CD4-positive, alpha-beta T cell treated with Interleukin-10 for 1 hour (primary cell): Measurements from ENCODE around the gene CCNDBP1.
"Not testable (repeated sequence)": the region's sequence is repeated elsewhere in the genome, so short reads cannot be mapped to it uniquely, and the experiment has no call there.

ENCODE experiments used
- DNase-seq: peaks from one replicate; pipeline ENCODE4 v3.0.0-alpha.2; 2020

The CCNDBP1 gene, protein sequence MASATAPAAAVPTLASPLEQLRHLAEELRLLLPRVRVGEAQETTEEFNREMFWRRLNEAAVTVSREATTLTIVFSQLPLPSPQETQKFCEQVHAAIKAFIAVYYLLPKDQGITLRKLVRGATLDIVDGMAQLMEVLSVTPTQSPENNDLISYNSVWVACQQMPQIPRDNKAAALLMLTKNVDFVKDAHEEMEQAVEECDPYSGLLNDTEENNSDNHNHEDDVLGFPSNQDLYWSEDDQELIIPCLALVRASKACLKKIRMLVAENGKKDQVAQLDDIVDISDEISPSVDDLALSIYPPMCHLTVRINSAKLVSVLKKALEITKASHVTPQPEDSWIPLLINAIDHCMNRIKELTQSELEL

DNA sequence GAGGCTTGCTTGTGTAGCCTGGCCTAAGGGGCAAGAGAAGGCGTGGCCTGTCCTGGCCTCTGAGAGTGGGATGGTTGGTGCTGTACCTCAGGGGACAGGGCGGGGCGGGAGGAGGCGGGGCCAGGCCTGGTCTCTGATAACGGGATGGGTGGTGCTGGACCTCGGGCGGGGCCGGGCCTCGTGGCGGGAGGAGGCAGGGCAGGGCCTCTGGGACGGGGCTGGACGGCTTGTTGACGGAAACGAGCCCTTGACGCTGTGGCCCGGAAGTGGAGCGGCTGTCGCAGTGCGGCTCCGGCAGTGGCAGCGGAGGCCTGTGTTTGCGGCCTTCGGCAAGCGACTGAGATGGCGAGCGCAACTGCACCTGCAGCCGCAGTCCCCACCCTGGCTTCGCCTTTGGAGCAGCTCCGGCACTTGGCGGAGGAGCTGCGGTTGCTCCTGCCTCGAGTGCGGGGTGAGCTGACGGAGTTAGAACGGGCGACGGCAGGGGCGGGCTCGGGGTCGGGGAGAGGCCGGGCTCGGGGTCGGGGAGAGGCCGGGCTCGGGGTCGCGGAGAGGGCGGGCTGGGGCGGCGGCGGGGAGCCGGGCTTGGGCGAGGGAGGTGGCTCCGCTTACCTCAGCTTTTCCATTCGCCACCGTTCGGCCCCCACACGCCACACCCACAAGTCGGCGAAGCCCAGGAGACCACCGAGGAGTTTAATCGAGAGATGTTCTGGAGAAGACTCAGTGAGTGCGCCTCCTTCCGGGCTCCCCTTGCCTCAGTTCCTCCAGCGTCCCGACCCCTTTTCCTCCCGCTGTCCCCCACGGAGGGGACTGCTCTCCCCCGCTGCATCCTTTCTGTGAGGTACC is at the start of gene CCNDBP1:
Gene CCNDBP1, plus strand, starts transcription at position 247 of the 846 bp plus-strand sequence. Its CDS starts 96 bp downstream, at position 343.
- DNase-seq = peak; percentile 93

DNA sequence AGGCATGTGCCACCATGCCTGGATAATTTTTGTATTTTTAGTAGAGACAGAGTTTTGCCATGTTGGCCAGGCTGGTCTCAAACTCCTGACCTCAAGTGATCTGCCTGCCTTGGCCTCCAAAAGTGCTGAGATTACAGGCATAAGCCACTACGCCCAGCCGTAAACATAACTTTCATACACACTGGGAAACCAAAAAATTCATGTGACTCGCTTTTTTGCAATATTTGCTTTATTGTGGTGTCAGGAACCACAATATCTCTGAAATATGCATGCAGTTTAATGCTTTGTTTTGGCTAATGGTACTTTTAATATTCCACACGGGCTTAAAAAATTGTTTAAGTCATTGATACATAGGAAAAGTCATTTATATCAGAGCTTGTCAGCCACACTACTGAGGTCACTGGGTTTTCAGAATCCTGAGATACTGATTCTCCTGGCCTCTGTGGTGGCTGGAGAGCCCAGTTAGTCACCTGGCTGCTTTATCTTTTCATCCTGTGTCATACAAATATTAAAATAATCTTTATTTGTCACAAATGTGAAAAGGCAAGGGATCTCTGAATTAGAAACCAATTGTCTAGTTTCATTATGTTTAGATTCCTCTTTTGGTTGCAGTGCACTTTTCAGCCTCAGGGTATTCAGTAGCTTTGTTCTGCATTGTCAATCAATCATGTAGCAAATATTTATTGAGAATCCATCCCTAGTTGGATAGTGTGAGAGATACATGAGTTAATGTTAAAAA is 41.8 kb upstream of the CCNDBP1 start:
- DNase-seq = no peak

DNA sequence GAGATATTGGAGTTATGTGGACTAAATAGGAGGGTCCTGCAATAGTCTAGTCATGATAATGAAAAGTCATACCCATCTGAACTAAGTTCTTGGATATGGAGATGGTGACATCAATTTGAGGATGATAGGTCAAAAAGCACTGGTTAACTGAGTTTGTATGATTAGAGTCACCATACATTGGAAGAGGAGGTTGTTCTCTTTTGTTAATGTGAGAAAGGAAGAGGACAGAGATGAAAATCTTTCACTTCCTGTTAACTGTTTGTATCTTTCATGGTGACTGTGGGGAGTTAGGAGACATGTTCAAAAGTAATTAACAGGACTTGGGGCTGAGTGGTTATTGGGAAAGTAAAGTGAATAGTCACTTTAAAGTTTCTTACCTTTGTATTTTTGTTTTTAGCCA is 40.7 kb upstream of the CCNDBP1 start:
- DNase-seq = no peak

DNA sequence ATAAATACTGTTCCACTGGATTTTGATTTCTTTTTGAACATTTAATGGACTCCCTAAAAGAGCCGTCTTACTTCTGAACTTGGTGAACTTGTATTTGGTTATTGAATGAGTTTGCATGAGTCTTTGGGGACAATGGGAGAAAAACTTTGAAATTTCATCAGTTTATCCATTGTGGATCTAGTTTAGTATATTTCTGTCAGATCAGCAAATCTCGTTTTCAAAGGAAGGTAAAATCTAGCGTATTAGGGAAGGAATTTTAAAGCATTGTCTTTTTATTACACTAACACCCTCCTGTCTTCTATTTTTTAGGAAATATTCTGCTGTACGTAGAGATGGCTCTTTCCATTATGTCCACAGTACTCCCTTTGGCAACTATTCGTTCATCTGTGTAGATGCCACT is 39.0 kb upstream of the CCNDBP1 start:
- DNase-seq = no peak

DNA sequence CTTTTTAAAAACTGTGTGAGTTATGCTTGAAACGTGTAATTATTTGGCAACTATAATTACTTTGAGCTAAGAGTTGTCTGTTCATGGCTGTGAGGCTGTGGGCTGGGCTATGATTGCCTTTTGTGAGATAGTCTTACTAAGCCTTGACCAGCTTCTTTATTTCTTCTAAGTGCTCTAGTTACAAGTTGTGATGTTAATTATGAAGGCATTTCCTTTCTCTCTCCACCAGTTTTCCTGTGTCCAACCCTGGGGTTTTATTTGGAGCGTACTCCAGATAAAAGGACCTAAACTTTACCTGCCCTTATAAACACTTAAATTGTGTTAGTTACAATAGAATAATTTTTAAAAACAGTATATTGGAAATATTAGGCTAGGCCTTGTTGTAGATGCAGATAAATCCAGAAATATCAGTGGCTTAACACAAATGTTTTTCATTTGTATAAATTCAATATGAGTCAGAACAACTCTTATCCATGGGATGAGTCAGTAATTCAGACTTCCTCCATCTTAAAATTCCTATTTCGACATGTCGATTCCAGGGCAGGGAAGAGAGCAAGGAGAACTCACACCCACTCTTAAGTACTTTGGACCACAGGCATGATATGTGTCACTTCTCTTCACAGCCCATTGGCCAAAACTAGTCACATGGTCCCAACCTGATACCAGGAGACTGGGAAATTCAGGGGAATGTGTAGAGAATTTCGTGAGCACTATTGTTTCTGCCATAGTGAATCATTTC is 34.8 kb upstream of the CCNDBP1 start:
- no peak for DNase-seq

DNA sequence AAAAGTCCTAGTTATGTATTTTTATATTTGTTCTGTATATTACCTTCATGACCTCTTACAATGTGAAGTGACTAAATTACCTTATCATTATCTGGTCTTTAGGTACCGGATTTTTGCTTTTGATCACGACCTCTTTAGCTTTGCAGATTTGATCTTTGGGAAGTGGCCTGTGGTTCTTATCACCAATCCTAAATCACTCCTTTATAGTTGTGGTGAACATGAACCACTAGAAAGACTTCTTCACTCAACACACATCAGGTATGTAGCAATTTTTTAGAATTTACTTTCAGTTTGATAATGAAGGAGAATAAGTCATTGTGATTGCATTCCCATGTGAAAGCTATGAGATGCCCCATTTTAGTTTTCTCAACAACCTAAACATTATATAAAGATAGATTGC is 33.5 kb upstream of the CCNDBP1 start:
- peak; percentile 65 for DNase-seq

DNA sequence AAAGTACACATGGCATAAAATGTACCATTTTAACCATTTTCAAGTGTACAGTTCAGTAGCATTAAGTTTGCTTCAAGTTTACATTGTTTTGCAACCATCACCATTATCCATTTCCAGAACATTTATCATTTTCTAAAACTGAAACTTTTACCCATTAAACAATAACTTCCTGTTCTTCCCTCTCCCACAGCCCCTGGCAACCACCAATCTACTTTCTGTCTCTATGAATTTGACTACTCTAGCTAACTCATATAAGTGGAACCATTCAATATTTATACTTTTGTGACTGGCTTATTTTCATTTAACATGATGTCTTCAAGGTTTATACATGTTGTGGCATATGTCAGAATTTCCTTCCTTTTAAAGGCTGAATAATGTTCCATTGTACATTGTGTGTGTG is 31.9 kb upstream of the CCNDBP1 start:
- no peak for DNase-seq

DNA sequence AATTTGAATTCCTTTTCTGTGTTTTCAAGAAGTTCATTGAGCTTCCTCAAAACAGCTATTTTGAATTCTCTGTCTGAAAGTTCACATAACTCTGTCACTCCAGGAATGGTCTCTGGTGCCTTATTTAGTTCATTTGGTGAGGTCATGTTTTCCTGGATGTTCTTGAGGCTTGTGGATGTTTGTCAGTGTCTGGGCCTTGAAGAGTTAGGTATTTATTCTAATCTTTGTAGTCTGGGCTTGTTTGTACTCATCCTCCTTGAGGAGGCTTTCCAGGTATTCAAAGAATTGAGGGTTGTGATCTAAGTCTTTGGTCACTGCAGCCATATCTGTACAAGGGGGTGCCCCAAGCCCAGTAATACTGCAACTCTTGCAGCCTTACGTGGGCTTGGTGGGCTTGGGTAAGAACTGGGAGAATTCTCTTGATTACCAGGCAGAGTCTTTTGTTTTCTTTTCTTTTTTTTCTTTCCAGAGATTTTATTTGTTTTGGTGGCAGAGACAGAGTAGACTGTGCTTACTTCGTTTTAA is 19.3 kb upstream of the CCNDBP1 start:
- no peak for DNase-seq

DNA sequence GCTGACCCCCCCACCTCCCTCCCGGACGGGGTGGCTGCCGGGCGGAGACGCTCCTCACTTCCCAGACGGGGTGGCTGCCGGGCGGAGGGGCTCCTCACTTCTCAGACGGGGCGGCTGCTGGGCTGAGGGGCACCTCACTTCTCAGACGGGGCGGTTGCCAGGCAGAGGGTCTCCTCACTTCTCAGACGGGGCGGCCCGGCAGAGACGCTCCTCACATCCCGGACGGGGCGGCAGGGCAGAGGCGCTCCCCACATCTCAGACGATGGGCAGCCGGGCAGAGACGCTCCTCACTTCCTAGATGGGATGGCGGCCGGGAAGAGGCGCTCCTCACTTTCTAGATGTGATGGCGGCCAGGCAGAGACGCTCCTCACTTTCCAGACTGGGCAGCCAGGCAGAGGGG is 17.9 kb upstream of the CCNDBP1 start:
- DNase-seq = not testable (repeated sequence)

DNA sequence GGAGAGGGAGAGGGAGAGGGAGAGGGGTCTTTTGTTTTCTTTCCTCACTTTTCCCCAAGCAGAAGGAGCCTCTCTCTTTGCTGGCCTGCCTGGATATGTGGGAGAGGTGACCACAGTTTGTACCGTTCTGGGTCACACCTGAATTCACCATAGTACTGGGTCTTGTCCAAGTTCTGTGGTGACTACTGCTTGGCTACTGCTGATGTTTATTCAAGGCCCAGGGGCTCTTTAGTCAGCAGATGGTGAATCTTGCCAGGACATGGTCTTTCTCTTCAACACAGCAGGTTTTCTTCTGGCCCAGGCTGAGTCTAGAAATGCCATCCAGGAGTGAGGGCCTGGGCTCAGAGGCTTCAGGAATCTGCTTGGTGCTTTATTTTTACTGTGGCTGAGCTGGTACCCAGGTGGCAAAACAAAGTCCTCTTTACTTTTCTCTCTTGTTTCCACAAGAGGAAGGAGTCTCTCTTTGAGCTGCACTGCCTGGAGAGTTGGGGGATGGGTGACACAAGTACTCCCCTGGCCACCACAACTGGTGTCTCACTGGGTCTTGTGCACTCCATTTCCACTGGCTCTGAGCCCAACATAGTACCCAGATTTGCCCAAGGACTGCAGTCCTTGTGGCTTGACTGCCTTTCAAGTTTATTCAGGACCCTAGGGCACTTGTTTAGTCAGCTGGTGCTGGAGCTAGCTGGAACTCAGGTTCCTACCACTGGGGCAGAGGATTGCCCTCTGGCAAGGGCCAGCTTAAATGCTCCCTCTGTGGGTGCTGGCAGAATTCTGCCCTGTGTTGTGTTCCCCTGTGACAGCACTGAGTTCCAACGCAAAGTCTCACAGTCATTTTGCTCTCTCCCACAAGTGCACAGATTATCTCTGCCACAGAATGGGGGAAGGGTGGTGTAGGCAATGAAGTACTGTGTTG is 16.8 kb upstream of the CCNDBP1 start:
- DNase-seq = no peak

DNA sequence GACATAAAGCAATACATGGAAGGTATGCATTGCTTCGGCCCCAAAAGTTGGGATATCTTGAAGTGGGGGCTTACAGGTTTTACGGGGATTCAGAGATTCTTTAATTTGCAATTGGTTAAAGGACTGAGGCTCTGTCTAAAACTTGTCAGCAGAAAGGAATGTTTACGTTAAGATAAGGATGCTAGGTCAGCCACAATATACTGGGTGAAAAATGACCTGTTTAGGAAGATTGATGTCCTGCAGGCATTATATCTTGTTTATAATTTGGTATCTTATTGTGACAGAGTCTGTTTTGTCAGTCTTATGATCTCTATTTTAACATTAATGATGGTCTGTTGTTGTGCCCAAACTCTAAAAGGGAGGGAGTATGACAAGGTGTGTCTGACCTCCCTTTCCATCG is 15.3 kb upstream of the CCNDBP1 start:
- DNase-seq = no peak

DNA sequence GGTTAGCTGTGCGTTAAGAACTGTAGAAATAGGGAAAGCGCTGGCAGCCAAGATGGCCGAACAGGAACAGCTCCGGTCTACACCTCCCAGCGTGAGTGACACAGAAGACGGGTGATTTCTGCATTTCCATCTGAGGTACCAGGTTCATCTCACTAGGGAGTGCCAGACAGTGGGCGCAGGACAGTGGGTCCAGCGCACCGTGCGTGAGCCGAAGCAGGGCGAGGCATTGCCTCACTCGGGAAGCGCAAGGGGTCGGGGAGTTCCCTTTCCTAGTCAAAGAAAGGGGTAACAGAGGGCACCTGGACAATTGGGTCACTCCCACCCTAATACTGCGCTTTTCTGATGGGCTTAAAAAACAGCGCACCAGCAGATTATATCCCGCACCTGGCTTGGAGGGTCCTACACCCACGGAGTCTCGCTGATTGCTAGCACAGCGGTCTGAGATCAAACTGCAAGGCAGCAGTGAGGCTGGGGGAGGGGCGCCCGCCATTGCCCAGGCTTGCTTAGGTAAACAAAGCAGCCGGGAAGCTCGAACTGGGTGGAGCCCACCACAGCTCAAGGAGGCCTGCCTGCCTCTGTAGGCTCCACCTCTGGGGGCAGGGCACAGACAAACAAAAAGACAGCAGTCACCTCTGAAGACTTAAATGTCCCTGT is 9.4 kb upstream of the CCNDBP1 start:
- not testable (repeated sequence) for DNase-seq

DNA sequence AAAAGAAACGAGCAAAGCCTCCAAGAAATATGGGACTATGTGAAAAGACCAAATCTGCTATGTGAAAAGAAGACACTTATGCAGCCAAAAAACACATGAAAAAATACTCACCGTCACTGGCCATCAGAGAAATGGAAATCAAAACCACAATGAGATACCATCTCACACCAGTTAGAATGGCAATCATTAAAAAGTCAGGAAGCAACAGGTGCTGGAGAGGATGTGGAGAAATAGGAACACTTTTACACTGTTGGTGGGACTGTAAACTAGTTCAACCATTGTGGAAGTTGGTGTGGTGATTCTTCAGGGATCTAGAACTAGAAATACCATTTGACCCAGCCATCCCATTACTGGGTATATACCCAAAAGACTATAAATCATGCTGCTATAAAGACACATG is 8.1 kb upstream of the CCNDBP1 start:
- not testable (repeated sequence) for DNase-seq

DNA sequence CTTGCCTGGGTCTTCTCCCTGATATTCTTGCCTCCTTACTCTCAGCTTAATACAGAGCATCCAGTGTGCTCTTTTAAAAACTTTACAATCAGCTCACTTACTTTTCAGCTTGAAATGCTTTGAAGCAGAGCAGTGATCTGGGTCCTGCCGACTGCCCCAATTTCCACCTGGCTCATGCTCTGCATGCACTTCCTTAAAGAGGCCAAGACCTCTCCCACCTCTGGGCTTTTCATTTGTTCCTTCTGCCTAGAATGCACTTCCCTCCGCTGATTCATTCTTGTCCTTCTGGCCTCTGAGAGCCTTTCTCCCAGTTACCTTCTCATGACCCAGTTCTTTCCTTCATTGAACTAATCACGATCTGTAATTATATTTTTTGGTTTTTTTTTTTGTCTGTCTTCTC is 1.9 kb upstream of the CCNDBP1 start:
- DNase-seq = no peak

DNA sequence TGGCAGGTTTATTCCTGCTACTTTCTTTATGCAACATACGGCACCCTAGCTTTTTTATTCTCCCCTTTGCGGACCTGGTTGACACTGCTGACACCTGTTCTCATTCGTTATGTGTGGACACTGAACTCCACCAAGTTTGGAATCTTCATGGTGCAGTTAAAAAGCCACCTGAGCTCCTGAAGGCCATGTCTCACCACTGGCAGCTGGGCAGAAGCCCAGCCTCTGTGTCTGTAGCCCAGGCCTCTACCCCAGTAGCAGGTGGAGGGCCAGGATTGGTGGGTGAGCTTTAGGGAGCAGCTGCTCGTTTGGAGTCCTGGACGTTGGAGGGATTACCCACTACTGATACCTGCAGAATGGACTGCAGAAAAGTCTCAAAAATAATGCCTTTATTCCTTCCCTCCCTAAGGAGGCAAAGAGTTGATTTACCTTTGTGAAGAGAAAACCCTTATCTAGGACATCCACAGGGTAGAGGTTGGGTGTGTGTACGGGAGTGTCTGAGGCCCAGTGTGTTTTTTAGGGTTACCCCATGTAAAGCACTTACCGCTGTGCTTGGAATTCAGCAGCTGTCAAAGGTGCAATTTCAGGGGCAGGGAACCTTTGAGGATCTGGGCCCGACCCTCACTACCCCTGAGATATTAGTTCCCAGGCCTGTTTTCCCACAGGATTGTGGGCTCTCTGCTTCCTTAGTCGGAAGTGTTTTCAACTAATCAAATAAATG is 637 bp upstream of the CCNDBP1 start:
- DNase-seq = no peak

DNA sequence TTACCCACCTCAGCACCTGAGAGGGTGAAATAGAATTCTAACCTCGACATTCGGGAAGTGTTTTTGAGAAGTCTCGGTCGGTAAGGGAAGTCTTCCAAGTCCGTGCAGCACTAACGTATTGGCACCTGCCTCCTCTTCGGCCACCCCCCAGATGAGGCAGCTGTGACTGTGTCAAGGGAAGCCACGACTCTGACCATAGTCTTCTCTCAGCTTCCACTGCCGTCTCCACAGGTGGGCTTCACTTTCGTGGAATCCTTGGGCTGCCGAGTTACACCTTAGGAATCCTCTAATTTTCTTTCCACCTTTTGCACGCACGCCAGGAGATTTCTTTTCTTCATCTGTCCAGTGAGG is 775 bp downstream of the CCNDBP1 start:
- DNase-seq = no peak

DNA sequence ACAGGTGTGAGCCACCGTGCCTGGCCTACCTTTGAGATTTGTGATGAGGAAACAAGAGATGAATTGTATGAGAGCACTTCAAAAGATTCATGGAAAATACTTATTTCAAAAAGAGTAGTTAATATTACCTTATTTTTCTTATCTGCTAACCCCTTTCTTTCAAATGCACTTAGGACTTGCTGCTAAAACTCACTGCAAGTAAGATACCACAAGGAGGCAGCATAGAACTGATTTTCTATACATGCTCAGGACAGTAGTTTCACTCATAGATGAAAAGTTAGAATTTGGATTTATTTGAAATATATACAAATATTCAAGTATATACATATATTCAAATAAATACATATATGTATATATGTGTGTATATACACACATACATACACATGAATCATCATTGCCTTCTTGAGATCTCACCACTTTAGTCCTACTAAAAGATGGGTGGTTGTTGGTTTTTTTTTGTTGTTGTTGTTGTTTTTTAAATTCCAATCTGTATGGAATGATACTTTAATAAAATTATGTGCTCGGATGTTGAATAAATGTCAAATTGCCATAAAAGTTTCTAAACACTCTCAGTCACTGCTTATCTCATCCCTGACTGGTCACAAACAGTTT is 2.4 kb downstream of the CCNDBP1 start:
- DNase-seq = peak; percentile 68

DNA sequence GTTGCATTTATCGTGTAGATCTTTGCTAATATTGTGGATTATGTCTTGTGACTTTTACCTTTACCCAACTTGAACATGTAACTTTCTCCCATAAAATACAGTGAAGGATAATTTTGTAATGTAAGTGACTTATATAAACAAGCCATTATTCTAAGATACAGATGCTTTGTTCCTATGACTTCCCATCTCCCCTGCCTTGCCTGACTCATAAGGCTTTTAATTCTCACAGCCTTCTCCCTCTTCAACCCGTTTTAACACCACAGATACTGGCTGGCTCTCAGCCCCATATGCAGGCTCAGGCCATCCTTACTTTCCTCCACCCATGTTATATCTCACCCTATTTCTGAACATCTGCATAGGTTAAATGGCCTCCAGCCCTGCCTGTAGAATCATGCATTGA is 4.1 kb downstream of the CCNDBP1 start:
- DNase-seq = no peak

DNA sequence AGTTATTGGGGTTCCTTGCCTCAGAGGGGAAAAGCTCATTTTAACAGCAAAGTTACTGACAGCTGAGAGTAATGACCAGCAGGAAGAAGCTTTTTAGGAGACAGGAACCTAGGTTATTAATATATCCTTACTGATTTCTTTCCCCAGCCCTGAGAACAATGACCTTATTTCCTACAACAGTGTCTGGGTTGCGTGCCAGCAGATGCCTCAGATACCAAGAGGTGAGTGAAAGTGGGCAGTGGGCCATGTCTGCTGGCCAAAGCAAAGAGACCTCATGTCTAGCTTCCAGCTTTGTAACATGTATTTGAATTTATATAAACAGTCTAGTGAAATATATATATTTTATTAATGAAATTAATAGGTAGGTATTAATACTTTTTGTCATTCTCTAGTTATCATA is 5.0 kb downstream of the CCNDBP1 start:
- DNase-seq = no peak

DNA sequence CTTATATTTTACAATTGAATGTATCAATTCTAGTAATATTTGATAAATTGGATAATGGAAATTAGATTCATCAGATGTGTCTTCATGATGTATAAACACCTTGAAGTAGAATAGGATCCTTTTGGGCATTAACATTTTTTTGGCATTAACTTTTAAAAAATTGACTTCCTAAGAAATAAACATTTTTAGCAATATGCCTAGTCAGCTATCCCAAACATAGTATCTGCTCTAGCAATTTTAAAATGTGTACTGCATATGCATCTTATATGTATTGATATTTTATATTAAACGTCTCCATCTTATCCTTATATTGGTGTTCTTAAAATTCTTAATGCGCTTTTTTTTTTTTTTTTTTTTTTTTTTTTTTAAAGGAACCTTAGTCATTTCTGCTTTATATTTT is 8.5 kb downstream of the CCNDBP1 start:
- DNase-seq = no peak
